ENCODE measurements around the gene EGR1.

EGR1 gene

DNA sequence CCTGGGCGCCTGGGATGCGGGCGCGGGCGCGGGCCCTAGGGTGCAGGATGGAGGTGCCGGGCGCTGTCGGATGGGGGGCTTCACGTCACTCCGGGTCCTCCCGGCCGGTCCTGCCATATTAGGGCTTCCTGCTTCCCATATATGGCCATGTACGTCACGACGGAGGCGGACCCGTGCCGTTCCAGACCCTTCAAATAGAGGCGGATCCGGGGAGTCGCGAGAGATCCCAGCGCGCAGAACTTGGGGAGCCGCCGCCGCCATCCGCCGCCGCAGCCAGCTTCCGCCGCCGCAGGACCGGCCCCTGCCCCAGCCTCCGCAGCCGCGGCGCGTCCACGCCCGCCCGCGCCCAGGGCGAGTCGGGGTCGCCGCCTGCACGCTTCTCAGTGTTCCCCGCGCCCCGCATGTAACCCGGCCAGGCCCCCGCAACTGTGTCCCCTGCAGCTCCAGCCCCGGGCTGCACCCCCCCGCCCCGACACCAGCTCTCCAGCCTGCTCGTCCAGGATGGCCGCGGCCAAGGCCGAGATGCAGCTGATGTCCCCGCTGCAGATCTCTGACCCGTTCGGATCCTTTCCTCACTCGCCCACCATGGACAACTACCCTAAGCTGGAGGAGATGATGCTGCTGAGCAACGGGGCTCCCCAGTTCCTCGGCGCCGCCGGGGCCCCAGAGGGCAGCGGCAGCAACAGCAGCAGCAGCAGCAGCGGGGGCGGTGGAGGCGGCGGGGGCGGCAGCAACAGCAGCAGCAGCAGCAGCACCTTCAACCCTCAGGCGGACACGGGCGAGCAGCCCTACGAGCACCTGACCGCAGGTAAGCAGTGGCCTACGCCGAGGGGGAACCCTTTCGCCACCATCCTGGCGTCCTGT is at the start of gene EGR1:
Gene EGR1 (plus strand): TSS at position 219 of the 864 bp plus-strand sequence. CDS start 283 bp downstream, at position 502.
- no peaks in the 10 kb centered on the region for H3K36me3 ChIP-seq (replicated peaks)
- no peaks in the 10 kb centered on the region for H3K9me3 ChIP-seq
- in situ Hi-C loops (cut with MboI; ENCODE audit: low sequenced_read_pairs), result no loop called here
- DNase-seq (ENCODE audit: low spot score in 2 of 2), result peak; percentile 82 to 94
- peaks cover 5% of the 10 kb centered on the region for H3K4me1 ChIP-seq
- H3K4me3 ChIP-seq, result peak within 1 kb of the TSS; percentile 100
- no peaks in the 10 kb centered on the region for H3K27me3 ChIP-seq (ENCODE audit: low read depth)

DNA sequence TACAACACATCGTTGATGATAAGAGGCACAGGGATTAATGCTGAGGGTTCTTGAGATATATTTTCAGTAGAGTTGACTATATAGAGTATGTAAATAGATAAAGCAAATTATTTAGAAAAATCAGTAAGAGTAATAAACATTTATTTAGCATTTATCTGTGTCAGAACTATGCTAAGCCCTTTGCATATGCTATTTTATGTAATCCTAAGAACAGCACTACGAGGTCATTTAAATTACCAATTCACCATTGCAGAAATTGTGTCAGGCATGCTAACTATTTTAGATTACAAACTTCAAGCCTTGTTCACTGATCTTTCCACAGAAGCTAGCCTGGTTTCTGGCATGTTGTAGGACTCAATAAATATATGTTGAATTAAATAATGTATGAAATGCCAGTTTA is 46.8 kb upstream of the EGR1 start:
- no peaks in the 10 kb centered on the region for H3K27me3 ChIP-seq (ENCODE audit: low read depth)
- no peak overlapping the region for H3K4me3 ChIP-seq
- no peaks in the 10 kb centered on the region for H3K9me3 ChIP-seq
- H3K4me1 ChIP-seq, result no peaks in the 10 kb centered on the region
- peaks cover 74% of the 10 kb centered on the region for H3K36me3 ChIP-seq (replicated peaks)
- no peak for DNase-seq (ENCODE audit: low spot score in 2 of 2)
- in situ Hi-C loops (cut with MboI; ENCODE audit: low sequenced_read_pairs), result no loop called here

DNA sequence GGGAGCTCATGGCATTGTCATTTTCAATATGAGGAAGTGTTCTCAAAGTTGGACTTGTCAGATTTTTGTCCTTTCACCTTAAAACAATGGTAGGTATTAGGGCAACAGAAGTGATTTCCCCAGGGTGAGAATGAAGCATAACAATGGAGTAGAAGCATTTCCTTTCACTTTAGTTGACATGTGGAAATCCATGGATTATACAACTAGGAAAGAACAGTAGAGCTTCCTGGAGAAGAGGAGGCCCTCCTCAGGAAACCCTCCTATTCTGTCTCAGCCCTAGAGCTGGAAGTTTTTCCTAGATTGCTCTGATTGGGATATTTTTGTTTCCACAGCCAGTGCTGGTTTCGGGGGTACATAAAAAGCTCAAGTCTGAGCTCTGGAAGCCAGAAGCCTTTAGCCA is 40.2 kb upstream of the EGR1 start:
- no peaks in the 10 kb centered on the region for H3K9me3 ChIP-seq
- H3K4me1 ChIP-seq, result no peaks in the 10 kb centered on the region
- no peak overlapping the region for H3K4me3 ChIP-seq
- in situ Hi-C loops (cut with MboI; ENCODE audit: low sequenced_read_pairs), result no loop called here
- peaks cover 81% of the 10 kb centered on the region for H3K36me3 ChIP-seq (replicated peaks)
- no peaks in the 10 kb centered on the region for H3K27me3 ChIP-seq (ENCODE audit: low read depth)
- DNase-seq (ENCODE audit: low spot score in 2 of 2), result no peak

DNA sequence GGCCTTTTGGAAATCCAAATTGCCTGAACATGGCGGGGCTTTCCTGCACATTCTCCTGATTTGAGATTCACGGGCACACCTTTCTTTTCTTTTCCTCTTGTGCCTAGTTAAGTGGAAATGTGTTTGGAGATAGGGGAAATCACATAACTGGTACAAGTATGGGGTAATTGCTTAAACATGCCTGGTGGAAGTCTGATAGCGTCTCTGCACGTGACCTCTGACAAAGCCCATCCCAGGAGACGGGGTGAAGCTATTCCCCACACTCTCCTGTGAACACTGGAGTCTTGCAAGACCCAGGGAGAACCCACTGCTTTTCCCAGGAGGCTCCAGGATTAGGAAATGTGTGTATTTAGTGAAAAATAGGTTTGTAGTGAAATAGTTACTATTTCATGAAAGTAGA is 29.3 kb upstream of the EGR1 start:
- no peaks in the 10 kb centered on the region for H3K9me3 ChIP-seq
- in situ Hi-C loops (cut with MboI; ENCODE audit: low sequenced_read_pairs), result no loop called here
- peaks cover 6% of the 10 kb centered on the region for H3K4me1 ChIP-seq
- no peaks in the 10 kb centered on the region for H3K27me3 ChIP-seq (ENCODE audit: low read depth)
- H3K4me3 ChIP-seq, result no peak overlapping the region
- peaks cover 47% of the 10 kb centered on the region for H3K36me3 ChIP-seq (replicated peaks)
- no peak for DNase-seq (ENCODE audit: low spot score in 2 of 2)

DNA sequence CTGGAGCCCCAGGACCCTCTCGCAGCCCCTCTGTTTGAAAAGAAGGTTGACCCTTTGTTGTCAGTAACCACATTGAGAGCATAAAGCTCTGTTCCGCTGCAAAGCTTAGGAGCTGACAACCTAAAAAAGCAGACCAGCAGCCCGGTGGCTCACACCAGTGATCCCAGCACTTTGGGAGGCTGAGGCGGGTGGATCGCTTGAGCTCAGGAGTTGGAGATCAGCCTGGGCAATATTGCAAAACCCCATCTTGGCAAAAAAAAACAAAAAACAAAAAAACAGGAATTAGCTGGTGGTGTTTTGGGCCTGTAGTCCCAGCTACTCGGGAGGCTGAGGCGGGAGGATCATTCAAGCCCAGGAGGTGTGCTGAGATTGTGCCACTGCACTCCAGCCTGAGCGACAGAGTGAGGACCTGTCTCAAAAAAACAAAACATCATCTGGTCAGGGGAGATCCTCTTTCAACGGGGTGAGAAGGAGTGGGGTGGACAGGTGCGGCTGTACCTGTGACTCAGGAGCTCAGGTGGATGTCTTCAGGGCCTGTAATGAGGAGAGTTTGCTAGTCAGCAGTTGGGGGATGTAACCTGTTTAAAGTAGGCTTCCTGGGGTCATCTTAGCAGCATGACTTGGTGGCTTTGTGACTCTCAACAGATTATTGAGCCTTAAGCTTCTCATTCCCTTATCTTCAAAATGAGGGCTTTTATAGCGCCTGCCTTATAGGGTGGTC is 27.1 kb upstream of the EGR1 start:
- Histone ChIP-seq H3K4me3 (peak overlapping the region; percentile 26), H3K4me1 (peaks cover 6% of the 10 kb centered on the region), H3K27me3 (ENCODE audit: low read depth) (no peaks in the 10 kb centered on the region), H3K9me3 (no peaks in the 10 kb centered on the region), H3K36me3 (replicated peaks) (peaks cover 34% of the 10 kb centered on the region)
- in situ Hi-C loops (cut with MboI; ENCODE audit: low sequenced_read_pairs), result no loop called here
- no peak for DNase-seq (ENCODE audit: low spot score in 2 of 2)

DNA sequence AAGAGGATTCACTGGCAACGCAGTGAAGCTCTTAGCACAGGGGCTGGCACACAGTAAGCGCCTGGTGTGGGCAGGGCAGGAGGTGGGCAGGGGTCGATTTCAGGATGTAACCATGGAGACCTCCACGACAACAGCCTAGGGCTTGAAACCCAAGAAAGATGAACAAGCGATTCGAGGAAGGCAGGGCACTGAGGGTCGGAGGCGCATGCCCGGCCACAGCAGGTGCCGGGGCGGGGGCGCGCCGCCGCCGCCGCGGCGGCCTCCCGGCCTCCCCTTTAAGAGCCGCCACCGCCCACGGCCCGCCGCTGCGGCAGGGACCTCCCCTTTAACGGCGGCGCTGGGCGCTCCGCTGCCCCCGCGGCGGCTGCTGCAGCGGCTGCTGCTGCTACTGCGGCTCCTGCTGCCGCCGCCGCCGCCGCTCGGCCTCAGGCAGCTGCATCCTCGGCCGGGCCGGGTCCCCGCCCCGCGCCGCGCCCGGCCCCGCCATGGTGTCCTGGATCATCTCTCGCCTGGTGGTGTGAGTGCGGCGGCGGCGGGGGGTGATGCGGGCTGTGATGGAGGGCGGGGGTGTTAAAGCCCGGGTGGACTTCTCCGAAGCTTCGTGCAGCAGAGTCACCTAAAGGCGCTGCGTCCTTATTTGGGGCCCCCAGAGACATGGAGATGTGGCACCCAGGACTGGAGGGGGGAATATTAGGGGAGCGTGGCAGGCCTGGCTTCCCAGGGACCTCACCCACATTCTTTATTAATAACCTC is 26.4 kb upstream of the EGR1 start, which contains the start of gene REEP2:
Gene REEP2 (plus strand): TSS at position 334 of the 753 bp plus-strand sequence. CDS start 152 bp downstream, at position 486.
- Histone ChIP-seq H3K27me3 (ENCODE audit: low read depth) (no peaks in the 10 kb centered on the region), H3K9me3 (no peaks in the 10 kb centered on the region), H3K4me3 (peak within 1 kb of the TSS; percentile 51), H3K36me3 (replicated peaks) (peaks cover 28% of the 10 kb centered on the region), H3K4me1 (peaks cover 6% of the 10 kb centered on the region)
- in situ Hi-C loops (cut with MboI; ENCODE audit: low sequenced_read_pairs), result no loop called here
- DNase-seq (ENCODE audit: low spot score in 2 of 2), result peak; percentile 51 to 77

DNA sequence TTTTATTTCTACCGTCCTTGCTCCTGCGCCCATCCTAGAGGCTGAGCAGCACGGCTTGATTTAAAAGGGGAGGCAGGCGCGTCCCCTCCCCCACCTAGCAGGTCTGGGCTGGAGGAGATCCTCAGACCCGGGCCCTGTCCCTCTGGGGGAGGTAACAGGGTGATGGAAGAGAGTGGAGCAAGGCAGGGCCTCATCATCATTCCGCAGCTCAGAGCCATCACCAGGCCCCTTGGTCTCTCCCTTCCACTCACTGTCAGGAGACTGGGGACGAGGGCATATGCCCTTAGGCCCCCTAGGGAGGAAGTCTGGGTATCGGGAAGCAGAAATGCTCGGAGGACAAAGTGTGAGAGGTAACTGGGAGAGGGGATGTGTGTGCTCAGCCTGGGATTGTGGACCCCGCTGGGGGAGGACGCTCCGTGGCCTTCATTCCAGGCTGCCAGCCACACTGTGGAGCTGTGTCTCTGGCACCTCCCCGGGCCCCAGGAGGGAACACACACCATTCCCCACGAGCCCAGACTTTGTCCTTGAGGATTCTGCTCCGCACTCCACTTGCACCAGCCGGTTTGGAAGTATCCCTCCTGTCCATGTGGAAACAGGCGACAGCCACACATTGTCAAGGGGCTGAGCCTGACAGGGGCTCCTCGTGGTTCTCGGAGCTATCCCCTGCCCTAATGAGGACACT is 25.7 kb upstream of the EGR1 start:
- Histone ChIP-seq H3K4me1 (peaks cover 6% of the 10 kb centered on the region), H3K36me3 (replicated peaks) (peaks cover 24% of the 10 kb centered on the region), H3K9me3 (no peaks in the 10 kb centered on the region), H3K27me3 (ENCODE audit: low read depth) (no peaks in the 10 kb centered on the region), H3K4me3 (peak overlapping the region; percentile 51)
- in situ Hi-C loops (cut with MboI; ENCODE audit: low sequenced_read_pairs), result no loop called here
- peak in 1 of 2 experiments; percentile 55 for DNase-seq (ENCODE audit: low spot score in 2 of 2)

DNA sequence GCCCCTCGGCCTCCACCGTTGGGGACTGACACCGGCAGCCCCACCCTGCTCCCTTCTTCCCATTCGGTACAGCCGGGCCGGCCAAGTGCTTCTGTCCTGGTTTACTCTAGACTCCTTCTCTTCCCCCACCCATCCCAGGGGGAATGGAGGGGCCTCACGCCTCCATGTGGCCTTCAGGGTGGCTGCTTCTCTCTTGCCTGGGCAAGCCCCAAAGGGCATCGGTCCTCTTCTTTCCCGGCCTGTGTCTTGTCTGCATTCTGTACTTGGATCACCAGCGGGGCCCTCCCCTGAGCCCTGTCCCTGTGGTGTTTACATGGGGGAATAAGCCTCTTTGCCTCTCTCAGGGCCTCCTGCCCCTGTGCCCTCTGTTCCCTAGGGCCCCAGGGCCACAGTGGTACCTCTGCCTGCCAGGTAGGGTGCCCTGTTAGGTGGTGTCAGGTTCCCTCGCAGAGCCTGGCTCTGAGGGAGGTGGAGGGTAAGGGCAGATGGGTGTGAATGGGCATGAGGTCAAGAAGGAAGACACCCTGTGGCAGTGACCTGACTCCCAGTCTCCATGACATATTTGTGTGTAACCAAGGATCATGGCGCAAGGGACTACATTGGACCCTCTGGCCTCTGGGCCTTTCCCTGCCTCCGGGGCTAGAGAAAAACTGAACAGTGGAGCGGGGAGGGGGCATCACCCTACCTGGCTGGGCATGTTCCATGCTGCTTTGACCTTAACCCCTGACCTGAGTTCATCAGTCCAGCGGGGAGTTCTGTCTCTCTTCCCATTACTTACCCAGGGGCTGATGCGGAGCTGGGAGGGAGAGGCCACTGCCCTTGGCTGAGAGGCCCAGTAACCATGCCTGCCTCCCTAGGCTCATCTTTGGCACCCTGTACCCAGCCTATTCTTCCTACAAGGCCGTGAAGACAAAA is 24.9 kb upstream of the EGR1 start:
- peaks cover 16% of the 10 kb centered on the region for H3K36me3 ChIP-seq (replicated peaks)
- H3K27me3 ChIP-seq (ENCODE audit: low read depth), result no peaks in the 10 kb centered on the region
- no peak for DNase-seq (ENCODE audit: low spot score in 2 of 2)
- H3K4me1 ChIP-seq, result peaks cover 6% of the 10 kb centered on the region
- H3K4me3 ChIP-seq, result peak overlapping the region; percentile 51
- in situ Hi-C loops (cut with MboI; ENCODE audit: low sequenced_read_pairs), result no loop called here
- no peaks in the 10 kb centered on the region for H3K9me3 ChIP-seq

DNA sequence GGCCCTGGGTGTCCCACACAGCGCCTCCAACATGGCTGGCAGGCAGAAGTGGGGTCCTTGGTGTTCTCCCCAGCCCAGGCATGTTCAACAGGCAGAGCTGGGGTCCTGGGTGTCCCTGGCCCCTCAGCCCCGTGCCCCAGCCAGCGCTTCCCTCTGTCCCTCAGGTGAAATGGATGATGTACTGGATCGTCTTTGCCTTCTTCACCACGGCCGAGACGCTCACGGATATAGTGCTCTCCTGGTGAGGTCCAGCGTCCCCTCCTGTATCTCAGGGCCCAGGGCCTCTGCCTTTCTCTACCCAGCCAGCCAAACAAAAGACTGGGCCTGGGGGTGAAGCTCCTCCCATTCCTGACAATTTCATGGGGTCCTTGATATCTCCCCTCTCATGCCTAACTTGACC is 24.1 kb upstream of the EGR1 start:
- DNase-seq (ENCODE audit: low spot score in 2 of 2), result no peak
- in situ Hi-C loops (cut with MboI; ENCODE audit: low sequenced_read_pairs), result no loop called here
- no peak overlapping the region for H3K4me3 ChIP-seq
- peaks cover 6% of the 10 kb centered on the region for H3K4me1 ChIP-seq
- H3K27me3 ChIP-seq (ENCODE audit: low read depth), result no peaks in the 10 kb centered on the region
- no peaks in the 10 kb centered on the region for H3K9me3 ChIP-seq
- H3K36me3 ChIP-seq (replicated peaks), result peaks cover 8% of the 10 kb centered on the region

DNA sequence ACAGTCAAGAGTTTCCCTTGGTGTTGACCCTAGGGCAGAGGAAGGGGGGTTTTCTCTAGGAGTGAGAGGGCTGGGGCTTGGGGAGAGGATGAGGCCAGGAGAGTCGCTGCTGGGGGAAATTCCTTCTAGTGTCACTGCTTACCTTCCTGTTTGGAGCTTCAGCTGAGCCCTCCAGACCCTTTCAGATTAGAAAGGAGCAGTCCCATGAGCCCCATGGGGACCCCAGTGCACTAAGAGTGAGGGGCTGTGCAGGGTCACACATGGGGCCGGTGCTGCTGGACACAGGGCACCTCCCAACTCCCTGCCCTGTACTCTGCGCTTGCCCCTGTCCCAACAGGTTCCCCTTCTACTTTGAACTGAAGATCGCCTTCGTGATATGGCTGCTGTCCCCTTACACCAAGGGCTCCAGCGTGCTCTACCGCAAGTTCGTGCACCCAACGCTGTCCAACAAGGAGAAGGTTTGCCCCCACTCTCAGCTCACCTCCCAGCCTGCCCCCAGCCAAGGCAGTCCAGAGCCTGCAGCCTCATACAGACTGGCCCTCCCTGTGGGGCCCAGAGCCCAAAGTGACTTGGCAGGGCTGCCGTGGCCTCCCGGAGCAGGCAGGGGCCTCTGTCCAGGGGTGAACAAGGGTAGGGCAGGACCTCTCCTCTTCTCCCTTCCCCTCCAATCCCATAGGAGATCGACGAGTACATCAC is 21.1 kb upstream of the EGR1 start:
- DNase-seq (ENCODE audit: low spot score in 2 of 2), result no peak
- in situ Hi-C loops (cut with MboI; ENCODE audit: low sequenced_read_pairs), result no loop called here

DNA sequence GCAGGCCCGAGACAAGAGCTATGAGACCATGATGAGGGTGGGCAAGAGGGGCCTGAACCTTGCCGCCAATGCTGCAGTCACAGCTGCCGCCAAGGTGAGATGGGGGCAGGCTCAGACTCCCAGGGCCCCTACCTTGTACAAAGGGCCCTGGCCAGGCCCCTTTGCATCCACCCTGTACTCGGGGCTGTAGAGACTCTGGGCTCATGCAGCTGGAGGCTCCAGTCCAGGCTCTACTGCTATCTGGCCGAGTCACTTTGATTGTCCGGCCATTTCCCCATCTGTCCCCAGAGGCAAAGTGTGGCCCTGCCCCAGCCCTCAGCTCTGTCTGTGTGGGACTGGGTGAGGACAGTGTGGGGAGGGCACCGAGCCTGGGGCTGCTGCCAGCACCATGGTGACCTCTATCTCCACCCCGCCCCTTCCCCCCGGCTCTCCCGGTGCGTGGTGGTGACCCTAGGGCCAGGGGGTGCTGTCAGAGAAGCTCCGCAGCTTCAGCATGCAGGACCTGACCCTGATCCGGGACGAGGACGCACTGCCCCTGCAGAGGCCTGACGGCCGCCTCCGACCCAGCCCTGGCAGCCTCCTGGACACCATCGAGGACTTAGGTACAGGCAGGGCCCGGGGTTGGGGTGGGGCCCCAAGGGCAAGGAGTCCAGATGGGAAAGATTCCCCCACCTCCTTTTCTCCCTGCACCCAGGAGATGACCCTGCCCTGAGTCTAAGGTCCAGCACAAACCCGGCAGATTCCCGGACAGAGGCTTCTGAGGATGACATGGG is 20.3 kb upstream of the EGR1 start:
- no peak for DNase-seq (ENCODE audit: low spot score in 2 of 2)

More for the DNA sequence above, 21.1 kb upstream of the EGR1 start:
- Histone ChIP-seq H3K36me3 (replicated peaks) (0 out of 2 replicates have a peak, but pooled peaks cover 3% of the 10 kb centered on the region), H3K9me3 (no peaks in the 10 kb centered on the region), H3K27me3 (ENCODE audit: low read depth) (no peaks in the 10 kb centered on the region), H3K4me3 (no peak overlapping the region), H3K4me1 (peaks cover 6% of the 10 kb centered on the region)

More for the DNA sequence above, 20.3 kb upstream of the EGR1 start:
- Histone ChIP-seq H3K9me3 (no peaks in the 10 kb centered on the region), H3K4me1 (peaks cover 7% of the 10 kb centered on the region), H3K27me3 (ENCODE audit: low read depth) (no peaks in the 10 kb centered on the region), H3K4me3 (no peak overlapping the region), H3K36me3 (replicated peaks) (0 out of 2 replicates have a peak, but pooled peaks cover 3% of the 10 kb centered on the region)
- in situ Hi-C loops (cut with MboI; ENCODE audit: low sequenced_read_pairs), result no loop called here

Data from HAP-1 (cell line).